ENCODE results near the gene INPP5A.

INPP5A gene

DNA sequence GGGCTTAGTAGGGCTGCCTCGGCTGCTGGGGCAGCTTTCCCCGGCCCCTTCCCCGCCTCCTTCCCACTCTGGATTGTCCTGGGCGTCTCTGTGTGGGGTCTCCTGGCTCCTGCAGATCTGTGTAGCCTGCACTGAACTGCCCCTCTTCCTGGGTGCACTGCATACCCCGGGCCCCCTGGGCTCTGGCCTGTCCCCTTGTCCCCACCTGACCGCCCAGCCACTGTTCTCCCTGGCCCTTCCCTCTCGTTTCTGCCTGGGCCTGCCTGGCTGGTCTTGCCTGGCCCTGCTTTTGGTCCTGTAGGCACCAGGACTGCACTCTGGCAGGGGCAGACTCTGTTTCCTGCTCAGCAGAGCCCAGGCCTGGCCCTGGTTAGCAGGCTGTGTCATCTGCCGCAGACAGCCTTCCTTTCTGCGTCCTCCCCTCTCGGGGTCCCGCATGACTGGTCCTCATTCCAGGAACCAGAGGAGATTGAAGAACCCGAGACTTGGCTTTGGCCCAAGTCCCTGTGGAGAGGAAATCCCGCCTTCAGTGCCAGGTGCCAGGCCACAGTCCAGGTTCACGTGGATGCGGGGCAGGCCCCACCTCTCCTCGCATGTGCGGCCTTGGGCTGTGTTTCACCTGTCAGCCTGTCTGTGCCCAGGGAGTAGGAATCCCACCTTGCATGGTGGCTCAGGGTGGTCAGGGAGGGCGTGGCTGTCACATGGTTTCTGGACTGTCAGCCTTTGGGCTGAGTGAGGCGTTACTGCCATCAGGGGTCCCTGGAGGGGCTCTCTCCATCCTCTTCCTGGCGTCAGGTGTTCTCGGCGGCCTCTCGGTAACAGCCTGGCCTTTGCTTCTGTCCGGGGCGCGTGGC, 9.2 kb downstream of the INPP5A start:
- no peak for DNase-seq (ENCODE audit: extremely low read depth, low read depth)
- TF ChIP-seq, protein P1, sequence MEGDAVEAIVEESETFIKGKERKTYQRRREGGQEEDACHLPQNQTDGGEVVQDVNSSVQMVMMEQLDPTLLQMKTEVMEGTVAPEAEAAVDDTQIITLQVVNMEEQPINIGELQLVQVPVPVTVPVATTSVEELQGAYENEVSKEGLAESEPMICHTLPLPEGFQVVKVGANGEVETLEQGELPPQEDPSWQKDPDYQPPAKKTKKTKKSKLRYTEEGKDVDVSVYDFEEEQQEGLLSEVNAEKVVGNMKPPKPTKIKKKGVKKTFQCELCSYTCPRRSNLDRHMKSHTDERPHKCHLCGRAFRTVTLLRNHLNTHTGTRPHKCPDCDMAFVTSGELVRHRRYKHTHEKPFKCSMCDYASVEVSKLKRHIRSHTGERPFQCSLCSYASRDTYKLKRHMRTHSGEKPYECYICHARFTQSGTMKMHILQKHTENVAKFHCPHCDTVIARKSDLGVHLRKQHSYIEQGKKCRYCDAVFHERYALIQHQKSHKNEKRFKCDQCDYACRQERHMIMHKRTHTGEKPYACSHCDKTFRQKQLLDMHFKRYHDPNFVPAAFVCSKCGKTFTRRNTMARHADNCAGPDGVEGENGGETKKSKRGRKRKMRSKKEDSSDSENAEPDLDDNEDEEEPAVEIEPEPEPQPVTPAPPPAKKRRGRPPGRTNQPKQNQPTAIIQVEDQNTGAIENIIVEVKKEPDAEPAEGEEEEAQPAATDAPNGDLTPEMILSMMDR (IDR thresholded peaks at IDR 0.05; ENCODE audit: low read depth, low read length) = no peak

DNA sequence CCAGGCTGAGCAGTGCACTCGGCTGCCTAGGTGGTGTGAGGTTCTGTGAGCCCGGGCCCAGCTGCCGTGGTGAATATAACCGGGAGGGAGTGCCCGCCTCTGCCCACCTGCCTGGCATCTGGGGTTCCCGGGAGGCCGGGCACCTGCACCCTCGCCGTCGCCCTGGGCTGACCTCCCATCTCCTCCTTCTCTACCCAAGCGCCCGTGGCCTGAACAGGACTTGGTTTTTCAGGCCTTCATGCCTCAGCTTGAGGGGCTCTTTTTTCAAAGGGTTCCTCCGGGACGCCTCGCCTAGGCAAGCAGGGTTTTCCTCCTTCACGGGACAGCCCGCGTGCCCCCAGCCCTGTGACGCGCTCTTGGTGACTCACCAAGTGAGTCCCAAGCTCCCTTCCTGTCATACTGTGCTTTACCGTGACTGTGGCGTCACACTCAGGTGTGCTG, 9.9 kb downstream of the INPP5A start:
- TF ChIP-seq, protein P1 (IDR thresholded peaks at IDR 0.05; ENCODE audit: low read depth, low read length) = no peak
- DNase-seq (ENCODE audit: extremely low read depth, low read depth) = no peak

DNA sequence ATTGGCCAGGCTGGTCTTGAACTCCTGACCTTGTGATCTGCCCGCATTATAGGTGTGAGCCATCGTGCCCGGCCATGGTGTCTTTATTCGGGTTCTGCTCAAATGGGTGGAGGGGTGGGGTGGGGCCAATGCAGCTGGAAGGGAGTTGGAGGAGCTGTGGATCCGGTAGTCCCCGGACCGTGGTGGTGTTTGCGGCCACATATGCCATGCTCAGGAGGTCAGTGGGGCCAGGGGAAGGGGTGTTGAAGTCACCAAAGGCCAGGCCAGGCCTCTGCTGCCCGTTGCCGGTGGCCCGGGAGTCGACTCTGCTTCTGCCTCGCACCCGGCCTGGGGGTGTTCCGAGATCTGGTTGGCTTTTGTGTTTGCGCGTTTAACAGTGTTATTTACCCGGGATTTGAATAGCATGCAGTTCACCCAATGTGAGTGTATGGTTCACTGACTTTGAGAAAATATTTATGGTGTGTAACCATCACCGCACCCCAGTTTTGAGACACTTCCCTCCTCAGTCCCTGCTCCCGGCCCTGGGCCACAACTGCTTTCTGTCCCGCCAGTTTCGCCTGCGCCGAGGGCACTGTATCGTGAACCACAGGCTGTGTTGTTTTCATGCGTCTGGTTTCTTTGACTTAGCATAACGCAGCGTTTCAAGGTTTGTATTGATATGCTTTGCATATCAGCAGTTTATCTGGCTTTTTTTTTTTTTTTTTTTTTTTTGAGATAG, 10.7 kb downstream of the INPP5A start:
- TF ChIP-seq, protein P1 (IDR thresholded peaks at IDR 0.05; ENCODE audit: low read depth, low read length) = no peak
- DNase-seq (ENCODE audit: extremely low read depth, low read depth) = no peak

DNA sequence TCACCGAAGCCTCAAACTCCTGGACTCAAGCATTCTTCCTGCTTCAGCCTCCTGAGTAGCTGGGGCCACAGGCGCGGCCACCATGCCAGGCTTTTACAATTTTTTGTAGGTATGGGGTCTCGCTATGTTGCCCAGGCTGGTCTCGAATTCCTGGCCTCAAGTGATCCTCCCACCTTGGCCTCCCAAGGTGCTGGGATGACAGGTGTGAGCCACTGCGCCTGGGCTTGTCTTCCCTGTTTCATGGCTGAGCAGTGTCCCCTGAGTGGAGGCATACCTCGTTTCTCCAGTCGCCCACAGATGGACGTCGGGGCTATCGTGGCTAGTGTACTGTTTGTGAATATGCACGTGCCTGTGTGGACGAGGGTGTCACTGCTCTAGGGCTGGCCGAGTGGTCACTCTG, 11.3 kb downstream of the INPP5A start:
- no peak for DNase-seq (ENCODE audit: extremely low read depth, low read depth)

DNA sequence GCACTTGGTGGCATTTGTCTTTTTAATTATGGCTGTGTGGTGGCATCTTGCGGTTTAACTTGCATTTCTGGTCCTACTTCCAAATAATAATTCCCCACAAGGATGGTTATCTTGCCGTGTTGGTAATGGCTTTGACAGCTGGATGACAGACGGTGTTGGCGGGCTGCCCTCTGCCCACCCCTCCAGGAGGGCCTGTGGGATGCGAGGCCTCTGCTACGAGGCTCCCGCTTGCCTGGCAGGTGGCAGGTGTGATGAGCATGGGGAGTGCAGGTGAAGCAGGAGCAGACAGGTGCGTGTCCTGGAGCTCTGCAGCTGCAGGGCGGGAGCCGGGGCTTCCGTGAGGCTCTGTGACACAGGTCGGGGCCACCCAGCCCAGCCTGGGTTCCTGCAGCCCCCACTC, 11.8 kb downstream of the INPP5A start:
- no peak for DNase-seq (ENCODE audit: extremely low read depth, low read depth)
- TF ChIP-seq, protein P1 (IDR thresholded peaks at IDR 0.05; ENCODE audit: low read depth, low read length) = no peak

More for the DNA sequence above, 11.3 kb downstream of the INPP5A start:
- TF ChIP-seq, protein P1 (IDR thresholded peaks at IDR 0.05; ENCODE audit: low read depth, low read length) = no peak

DNA sequence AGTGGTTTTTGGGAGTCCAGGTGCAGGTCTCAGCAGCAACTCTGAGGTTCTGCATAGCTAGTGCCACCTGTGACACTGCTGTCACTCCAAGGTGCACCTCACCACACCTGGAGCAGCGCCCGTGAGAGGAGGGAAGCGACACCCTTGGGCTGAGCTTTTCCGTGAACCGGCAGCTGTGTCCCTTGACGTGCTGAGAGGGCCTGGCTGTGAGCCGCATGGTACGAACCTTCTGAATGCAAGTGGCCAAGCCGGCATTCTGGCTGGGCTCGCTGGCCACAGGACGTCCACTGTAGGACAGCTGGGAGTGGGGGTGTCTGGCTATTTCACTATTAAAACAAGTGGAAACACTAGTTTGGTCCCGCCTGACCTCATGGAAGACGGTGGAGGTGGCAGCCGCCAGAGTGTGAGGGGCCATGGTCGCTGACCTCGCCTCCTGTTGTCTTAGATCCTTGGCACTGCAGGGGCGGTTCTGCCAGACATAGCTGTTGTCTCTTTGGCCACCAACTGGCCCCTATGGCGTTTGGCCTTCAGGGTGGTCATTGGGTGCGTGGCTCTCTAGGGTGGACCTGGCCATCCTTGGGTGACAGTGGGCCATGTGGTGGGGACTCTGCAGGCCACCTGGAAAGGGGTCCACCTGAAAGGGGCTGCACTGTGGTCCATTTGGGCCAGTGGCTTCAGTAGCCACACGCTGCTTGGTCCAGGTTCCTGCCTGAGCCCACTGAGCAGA, 12.9 kb downstream of the INPP5A start:
- TF ChIP-seq, protein P1 (IDR thresholded peaks at IDR 0.05; ENCODE audit: low read depth, low read length) = no peak
- no peak for DNase-seq (ENCODE audit: extremely low read depth, low read depth)

Measured in AG09319 (cell line).